GM12875 (cell line): ENCODE measurements around the gene PREB.
"Not testable (repeated sequence)": the region's sequence is repeated elsewhere in the genome, so short reads cannot be mapped to it uniquely, and the experiment has no call there.

ENCODE experiments used
- H3K4me3 ChIP-seq: one replicate; pipeline ENCODE4 v1.5.1; 2011; ENCODE audit warnings: low read depth, low read length, control low read depth
- TF ChIP-seq, protein P1 (sequence below): IDR thresholded peaks from 2 replicates; pipeline ENCODE4 v1.5.1; 2011; ENCODE audit warnings: low read depth, mild to moderate bottlenecking, control low read depth, inconsistent platforms, low read length, moderate library complexity, borderline replicate concordance; ENCODE audit not compliant: insufficient read depth

Gene PREB

DNA sequence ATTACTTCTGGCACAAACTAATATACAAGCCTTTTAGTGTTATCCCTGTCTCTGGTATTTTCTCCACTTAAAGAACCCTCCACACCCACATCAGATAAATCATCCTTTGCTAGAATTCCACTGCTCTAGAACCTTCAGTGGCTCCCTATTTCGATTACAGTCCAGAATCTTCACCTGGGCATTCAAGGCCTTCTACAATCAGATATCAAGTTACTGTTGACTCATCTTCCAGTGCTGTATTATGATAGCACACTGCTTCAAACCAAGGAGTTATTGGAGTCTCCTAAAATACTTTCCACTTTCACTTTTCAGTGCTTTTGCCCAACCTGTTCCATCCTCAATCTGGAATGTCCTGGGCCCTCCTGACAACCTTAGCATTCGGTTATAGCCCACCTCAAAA lies 18.9 kb downstream of the PREB start:
- TF ChIP-seq, protein P1, sequence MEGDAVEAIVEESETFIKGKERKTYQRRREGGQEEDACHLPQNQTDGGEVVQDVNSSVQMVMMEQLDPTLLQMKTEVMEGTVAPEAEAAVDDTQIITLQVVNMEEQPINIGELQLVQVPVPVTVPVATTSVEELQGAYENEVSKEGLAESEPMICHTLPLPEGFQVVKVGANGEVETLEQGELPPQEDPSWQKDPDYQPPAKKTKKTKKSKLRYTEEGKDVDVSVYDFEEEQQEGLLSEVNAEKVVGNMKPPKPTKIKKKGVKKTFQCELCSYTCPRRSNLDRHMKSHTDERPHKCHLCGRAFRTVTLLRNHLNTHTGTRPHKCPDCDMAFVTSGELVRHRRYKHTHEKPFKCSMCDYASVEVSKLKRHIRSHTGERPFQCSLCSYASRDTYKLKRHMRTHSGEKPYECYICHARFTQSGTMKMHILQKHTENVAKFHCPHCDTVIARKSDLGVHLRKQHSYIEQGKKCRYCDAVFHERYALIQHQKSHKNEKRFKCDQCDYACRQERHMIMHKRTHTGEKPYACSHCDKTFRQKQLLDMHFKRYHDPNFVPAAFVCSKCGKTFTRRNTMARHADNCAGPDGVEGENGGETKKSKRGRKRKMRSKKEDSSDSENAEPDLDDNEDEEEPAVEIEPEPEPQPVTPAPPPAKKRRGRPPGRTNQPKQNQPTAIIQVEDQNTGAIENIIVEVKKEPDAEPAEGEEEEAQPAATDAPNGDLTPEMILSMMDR = no peak
- H3K4me3 ChIP-seq = no peak overlapping the region

- H3K4me3 ChIP-seq = not testable (repeated sequence)
Measured at GRCh38 chr2:27111392-27112078, 22.9 kb downstream of the PREB start.

DNA sequence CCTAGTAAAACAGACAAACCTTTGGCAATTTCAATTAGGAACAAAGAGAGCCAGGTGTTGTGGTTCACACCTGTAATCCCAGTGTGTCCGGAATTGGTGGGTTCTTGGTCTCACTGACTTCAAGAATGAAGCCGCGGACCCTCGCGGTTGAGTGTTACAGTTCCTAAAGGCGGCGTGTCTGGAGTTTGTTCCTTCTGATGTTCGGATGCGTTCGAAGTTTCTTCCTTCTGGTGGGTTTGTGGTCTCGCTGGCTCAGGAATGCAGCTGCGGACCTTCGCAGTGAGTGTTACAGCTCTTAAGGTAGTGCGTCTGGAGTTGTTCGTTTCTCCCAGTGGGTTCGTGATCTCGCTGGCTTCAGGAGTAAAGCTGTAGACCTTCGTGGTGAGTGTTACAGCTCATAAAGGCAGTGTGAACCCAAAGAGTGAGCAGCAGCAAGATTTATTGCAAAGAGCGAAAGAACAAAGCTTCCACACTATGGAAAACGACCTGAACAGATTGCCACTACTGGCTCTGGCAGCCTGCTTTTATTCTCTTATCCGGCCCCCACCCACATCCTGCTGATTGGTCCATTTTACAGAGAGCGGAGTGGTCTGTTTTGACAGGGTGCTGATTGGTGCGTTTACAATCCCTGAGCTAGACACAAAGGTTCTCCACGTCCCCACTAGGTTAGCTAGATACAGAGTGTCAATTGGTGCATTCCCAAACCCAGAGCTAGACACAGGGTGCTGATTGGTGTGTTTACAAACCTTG lies 23.7 kb downstream of the PREB start:
- not testable (repeated sequence) for H3K4me3 ChIP-seq

DNA sequence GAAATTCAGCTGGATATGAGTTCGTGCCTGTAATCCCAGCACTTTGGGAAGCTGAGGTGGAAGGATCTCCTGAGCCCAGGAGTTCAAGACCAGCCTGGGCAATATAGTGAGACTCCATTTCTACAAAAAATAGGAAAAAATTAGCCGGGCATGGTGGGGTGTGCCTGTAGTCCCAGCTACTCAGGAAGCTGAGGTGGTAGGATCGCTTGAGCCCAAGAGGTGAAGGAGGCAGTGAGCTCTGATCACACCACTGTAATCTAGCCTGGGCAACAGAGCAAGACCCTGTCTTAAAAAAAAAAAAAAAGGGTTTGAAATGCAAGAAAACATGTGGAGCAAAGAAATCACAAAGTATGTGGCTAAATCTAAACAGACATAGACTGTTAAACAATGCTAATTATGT lies 25.4 kb downstream of the PREB start:
- TF ChIP-seq, protein P1 = no peak
- H3K4me3 ChIP-seq = no peak overlapping the region

GRCh38 chr2:27108221-27108620 lies 26.2 kb downstream of the PREB start:
- no peak overlapping the region for H3K4me3 ChIP-seq
- TF ChIP-seq, protein P1 = no peak

GRCh38 chr2:27105981-27106380 lies 28.5 kb downstream of the PREB start:
- TF ChIP-seq, protein P1 = no peak
- no peak overlapping the region for H3K4me3 ChIP-seq

DNA sequence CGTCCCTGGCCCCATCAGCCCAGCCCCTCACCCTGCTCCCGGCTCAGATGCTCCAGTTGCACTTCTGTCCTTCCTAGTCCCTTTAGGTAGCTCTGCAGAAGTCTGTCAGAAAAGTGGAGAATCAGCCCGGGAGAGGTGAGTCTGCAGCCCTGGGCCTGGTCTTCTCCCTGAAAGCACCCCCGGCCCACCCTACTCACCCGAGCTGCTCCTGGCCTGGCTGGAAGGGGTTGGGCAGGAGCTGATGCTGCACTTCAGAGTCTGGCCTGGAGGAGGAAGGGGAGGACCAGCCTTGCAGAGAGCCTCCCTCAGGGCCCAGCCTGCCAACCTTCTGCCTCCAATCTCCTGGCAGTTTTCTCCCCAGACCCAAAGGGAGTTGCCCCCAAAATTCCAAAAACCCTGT lies 32.1 kb downstream of the PREB start:
- TF ChIP-seq, protein P1 = no peak

GRCh38 chr2:27100036-27100435 lies 34.4 kb downstream of the PREB start:
- TF ChIP-seq, protein P1 = no peak
- no peak overlapping the region for H3K4me3 ChIP-seq

More for the DNA sequence above, 32.1 kb downstream of the PREB start:
- H3K4me3 ChIP-seq = no peak overlapping the region
